Liver (tissue), 9 donors: ENCODE data around the gene VSIG10. TPM values are rescaled to one million over a fixed set of nuclear protein-coding genes. Genes with fewer than 3 reads are reported as not detected.

ENCODE experiments used
- DNase-seq: peaks from one replicate; pipeline ENCODE4 v3.0.0-alpha.2; 2017; ENCODE audit warnings: low spot score
- H3K27ac ChIP-seq, 2 donors: one replicate each; pipeline ENCODE4 v1.7.0; 2013; ENCODE audit warnings: inconsistent platforms in 2 of 2, low read length in 2 of 2, control low read depth in 1 of 2, low read depth in 1 of 2, mild to moderate bottlenecking in 1 of 2
- H3K27me3 ChIP-seq, 4 donors: one replicate each; pipeline versions ENCODE4 v1.6.1 to v1.7.0; 2013; ENCODE audit warnings: low read length in 3 of 4, inconsistent platforms in 1 of 4, mild to moderate bottlenecking in 1 of 4, moderate library complexity in 1 of 4; ENCODE audit not compliant: control insufficient read depth in 4 of 4, insufficient read depth in 4 of 4
- H3K36me3 ChIP-seq, 4 donors: one replicate each; pipeline versions ENCODE4 v1.6.1 to v1.7.0; 2013; ENCODE audit warnings: low read length in 3 of 4, mild to moderate bottlenecking in 3 of 4, low read depth in 1 of 4, moderate library complexity in 1 of 4; ENCODE audit not compliant: control insufficient read depth in 4 of 4, insufficient read depth in 3 of 4
- H3K4me1 ChIP-seq, 4 donors: one replicate each; pipeline versions ENCODE4 v1.6.1 to v1.7.0; 2013; ENCODE audit warnings: low read length in 3 of 4, mild to moderate bottlenecking in 3 of 4, moderate library complexity in 1 of 4; ENCODE audit not compliant: control insufficient read depth in 4 of 4, insufficient read depth in 4 of 4
- H3K4me3 ChIP-seq, 3 donors: one replicate each; pipeline versions ENCODE4 v1.6.1 to v1.7.0; 2013; ENCODE audit warnings: low read length in 3 of 3, control low read depth in 1 of 3, low read depth in 1 of 3, mild to moderate bottlenecking in 1 of 3
- H3K9ac ChIP-seq, 2 donors: one replicate each; pipeline ENCODE4 v1.7.0; 2013; ENCODE audit warnings: low read length in 2 of 2, mild to moderate bottlenecking in 2 of 2, moderate library complexity in 2 of 2, control low read depth in 1 of 2, low read depth in 1 of 2
- H3K9me3 ChIP-seq, 4 donors: one replicate each; pipeline versions ENCODE4 v1.6.1 to v1.7.0; 2013; ENCODE audit warnings: low read length in 3 of 4; ENCODE audit not compliant: control insufficient read depth in 4 of 4
- EGR1 ChIP-seq, 2 donors: IDR thresholded peaks; 2 replicates each; pipeline ENCODE4 v1.6.1; 2016 to 2018; ENCODE audit warnings: antibody characterized with exemption in 2 of 2, low read depth in 2 of 2
- FOXA1 ChIP-seq: IDR thresholded peaks from 2 replicates; pipeline ENCODE4 v1.6.1; 2016; ENCODE audit warnings: antibody characterized with exemption
- GABPA ChIP-seq, 2 donors: IDR thresholded peaks in 1 of 2; conservative IDR thresholded peaks in 1 of 2; 2 replicates each; pipeline ENCODE4 v1.6.1; 2016; ENCODE audit warnings: antibody characterized with exemption in 2 of 2, mild to moderate bottlenecking in 1 of 2, moderate library complexity in 1 of 2
- HNF4A ChIP-seq, 2 donors: conservative IDR thresholded peaks; 2 replicates each; pipeline ENCODE4 v1.6.1; 2016; ENCODE audit warnings: antibody characterized with exemption in 2 of 2, mild to moderate bottlenecking in 2 of 2
- HNF4G ChIP-seq: IDR thresholded peaks from 2 replicates; pipeline ENCODE4 v1.6.1; 2016; ENCODE audit warnings: antibody characterized with exemption
- MAX ChIP-seq: IDR thresholded peaks from 2 replicates; pipeline ENCODE4 v1.6.1; 2016; ENCODE audit warnings: antibody characterized with exemption
- RAD21 ChIP-seq, 2 donors: IDR thresholded peaks; 2 replicates each; pipeline ENCODE4 v1.6.1; 2016; ENCODE audit warnings: antibody characterized with exemption in 2 of 2, mild to moderate bottlenecking in 2 of 2
- REST ChIP-seq: IDR thresholded peaks from 2 replicates; pipeline ENCODE4 v1.6.1; 2016; ENCODE audit warnings: antibody characterized with exemption, mild to moderate bottlenecking
- RXRA ChIP-seq, 2 donors: IDR thresholded peaks; 2 replicates each; pipeline ENCODE4 v1.6.1; 2017 to 2018; ENCODE audit warnings: antibody characterized with exemption in 2 of 2, mild to moderate bottlenecking in 1 of 2
- TAF1 ChIP-seq: conservative IDR thresholded peaks from 2 replicates; pipeline ENCODE4 v1.6.1; 2016; ENCODE audit warnings: antibody characterized with exemption, mild to moderate bottlenecking
- YY1 ChIP-seq: IDR thresholded peaks from 2 replicates; pipeline ENCODE4 v1.6.1; 2016; ENCODE audit warnings: antibody characterized with exemption, mild to moderate bottlenecking
- WGBS: extraction: QIAGEN DNeasy Blood & Tissue Kit; methylation state at CpG from one replicate; pipeline ENCODE4 v1.1.7; 2013; 5-methylcytosine and 5-hydroxymethylcytosine counted together
- polyA plus RNA-seq, 2 donors: library from polyadenylated mRNA; stranded (reverse) in 1 of 2; unstranded in 1 of 2; fragments of 200-250 nt in 1 of 2; fragments of >200 nt in 1 of 2; fragmentation: Nextera tagmentation in 1 of 2; extraction: Ambion mirVana in 1 of 2; gene quantifications; one replicate each; pipeline versions ENCODE4 v1.2.1 to v1.2.3, GENCODE V29; 2013 to 2015
- total RNA-seq, 2 donors: library from RNA; depleted of rRNA; stranded (reverse); fragments of >200 nt; gene quantifications; one replicate each; pipeline ENCODE4 v1.2.3, GENCODE V29; 2014
- TF ChIP-seq, protein P1 (sequence below): fragments of 150-350 bp; IDR thresholded peaks from 2 replicates; pipeline ENCODE4 v1.5.1; 2017; ENCODE audit warnings: improper control_type of control experiment, low read depth, low read length; ENCODE audit not compliant: missing input control
- TF ChIP-seq, protein P2 (sequence below): IDR thresholded peaks from 2 replicates; pipeline ENCODE4 v1.6.1; 2016; ENCODE audit warnings: antibody characterized with exemption
- donor health status: healthy.
- donor health status: healthy.
- donor health status: healthy.
- donor health status: healthy.
- donor health status: healthy.

VSIG10 gene
- total and polyA plus RNA-seq, 4 donors, result 9.8 to 16.4 (median 11.7) TPM

- Histone ChIP-seq H3K4me3 (no peak overlapping the region), H3K9me3 (no peaks in the 10 kb centered on the region), H3K27me3 (no peaks in the 10 kb centered on the region), H3K27ac (no peak overlapping the region), H3K4me1 (peaks cover 0 to 9% (median 3%) of the 10 kb centered on the region in 4 donors), H3K36me3 (no peaks in the 10 kb centered on the region), H3K9ac (no peak overlapping the region)
- DNase-seq, result no peak
- TF ChIP-seq, protein P1, sequence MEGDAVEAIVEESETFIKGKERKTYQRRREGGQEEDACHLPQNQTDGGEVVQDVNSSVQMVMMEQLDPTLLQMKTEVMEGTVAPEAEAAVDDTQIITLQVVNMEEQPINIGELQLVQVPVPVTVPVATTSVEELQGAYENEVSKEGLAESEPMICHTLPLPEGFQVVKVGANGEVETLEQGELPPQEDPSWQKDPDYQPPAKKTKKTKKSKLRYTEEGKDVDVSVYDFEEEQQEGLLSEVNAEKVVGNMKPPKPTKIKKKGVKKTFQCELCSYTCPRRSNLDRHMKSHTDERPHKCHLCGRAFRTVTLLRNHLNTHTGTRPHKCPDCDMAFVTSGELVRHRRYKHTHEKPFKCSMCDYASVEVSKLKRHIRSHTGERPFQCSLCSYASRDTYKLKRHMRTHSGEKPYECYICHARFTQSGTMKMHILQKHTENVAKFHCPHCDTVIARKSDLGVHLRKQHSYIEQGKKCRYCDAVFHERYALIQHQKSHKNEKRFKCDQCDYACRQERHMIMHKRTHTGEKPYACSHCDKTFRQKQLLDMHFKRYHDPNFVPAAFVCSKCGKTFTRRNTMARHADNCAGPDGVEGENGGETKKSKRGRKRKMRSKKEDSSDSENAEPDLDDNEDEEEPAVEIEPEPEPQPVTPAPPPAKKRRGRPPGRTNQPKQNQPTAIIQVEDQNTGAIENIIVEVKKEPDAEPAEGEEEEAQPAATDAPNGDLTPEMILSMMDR, result no peak
- TF ChIP-seq YY1 (no peak), REST (no peak), EGR1 (IDR thresholded peaks at IDR 0.05; ENCODE audit: low read depth in 2 of 2) (no peak), TAF1 (no peak), GABPA (IDR thresholded peaks at IDR 0.05 in 1 of 2, conservative IDR thresholded peaks at IDR 0.05 in 1 of 2) (no peak), FOXA1 (no peak), RAD21 (IDR thresholded peaks at IDR 0.05) (no peak), RXRA (IDR thresholded peaks at IDR 0.05) (no peak), MAX (no peak)
- 80% methylated on average over 3 of the region's 3 CpGs for WGBS
Observed at GRCh38 chr12:118098401-118098800, 5.4 kb downstream of the VSIG10 start.

- Histone ChIP-seq H3K27me3 (no peaks in the 10 kb centered on the region), H3K36me3 (no peaks in the 10 kb centered on the region), H3K9ac (no peak overlapping the region), H3K27ac (no peak overlapping the region), H3K4me3 (no peak overlapping the region), H3K9me3 (no peaks in the 10 kb centered on the region), H3K4me1 (peaks cover 0 to 4% (median under 1%) of the 10 kb centered on the region in 4 donors)
- WGBS, result 97% methylated on average over 3 of the region's 3 CpGs
- DNase-seq, result no peak
- TF ChIP-seq REST, result no peak
- TF ChIP-seq HNF4A (conservative IDR thresholded peaks at IDR 0.05), result no peak
- no peak for TF ChIP-seq HNF4G
- no peak for TF ChIP-seq RXRA (IDR thresholded peaks at IDR 0.05)
- TF ChIP-seq, protein P2, sequence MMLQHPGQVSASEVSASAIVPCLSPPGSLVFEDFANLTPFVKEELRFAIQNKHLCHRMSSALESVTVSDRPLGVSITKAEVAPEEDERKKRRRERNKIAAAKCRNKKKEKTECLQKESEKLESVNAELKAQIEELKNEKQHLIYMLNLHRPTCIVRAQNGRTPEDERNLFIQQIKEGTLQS, result no peak
Observed at GRCh38 chr12:118094039-118094438, 9.8 kb downstream of the VSIG10 start.
